ENCODE results near the gene VPS36. TPM values are rescaled to one million over a fixed set of nuclear protein-coding genes. Genes with fewer than 3 reads are reported as not detected.

The VPS36 gene
- total and polyA plus RNA-seq, 2 of the 13 experiments (the other 11 are each of a cell fraction or from before 2014, with no cell fraction given): 17.2 to 22.4 TPM

DNA sequence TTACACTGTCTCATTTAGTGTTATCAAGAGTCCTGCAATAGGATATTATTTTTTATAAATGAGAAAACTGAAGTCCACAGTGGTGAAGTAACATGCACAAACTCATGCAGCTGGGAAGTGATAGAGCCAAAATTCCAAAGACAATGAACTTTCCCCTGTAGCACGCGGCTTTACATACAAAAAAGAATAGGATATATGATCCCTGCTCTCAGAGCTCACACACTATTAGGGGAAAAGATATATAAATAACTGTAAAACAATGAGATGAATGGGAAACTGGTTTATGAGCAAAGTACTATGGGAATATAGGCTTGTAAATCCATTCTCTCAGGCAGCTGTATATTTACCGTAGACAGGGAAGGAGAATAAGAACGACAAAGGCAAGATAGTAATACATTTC is 84.1 kb downstream of the VPS36 start:
- Histone ChIP-seq H3K27me3 (ENCODE audit: control insufficient read depth in 1 of 2, insufficient read depth in 2 of 2, low read length in 2 of 2) (peaks cover 0 to 6% of the 10 kb centered on the region in 2 experiments; a peak in 2 of 5 replicates), H2AFZ (ENCODE audit: low read length) (no peak overlapping the region), H3K27ac (ENCODE audit: extremely low read length, insufficient read depth, low read length) (no peak overlapping the region), H3K9ac (ENCODE audit: insufficient read depth, low read depth, low read length) (no peak overlapping the region), H3K9me3 (ENCODE audit: low read length) (no peaks in the 10 kb centered on the region), H3K36me3 (replicated peaks in 1 of 2; ENCODE audit: control insufficient read depth in 1 of 2, insufficient read depth in 2 of 2, low read length in 2 of 2) (no peaks in the 10 kb centered on the region), H3K4me3 (replicated peaks in 1 of 3; ENCODE audit: insufficient read depth in 1 of 3, low read depth in 2 of 3, low read length in 3 of 3) (no peak overlapping the region), H3K79me2 (ENCODE audit: insufficient read depth, low read length) (no peaks in the 10 kb centered on the region), H3K4me2 (ENCODE audit: low read depth, low read length) (no peak overlapping the region), H3K4me1 (ENCODE audit: insufficient read depth, low read length) (no peaks in the 10 kb centered on the region), H4K20me1 (ENCODE audit: insufficient read depth, low read length) (no peaks in the 10 kb centered on the region)
- TF ChIP-seq, protein P1, sequence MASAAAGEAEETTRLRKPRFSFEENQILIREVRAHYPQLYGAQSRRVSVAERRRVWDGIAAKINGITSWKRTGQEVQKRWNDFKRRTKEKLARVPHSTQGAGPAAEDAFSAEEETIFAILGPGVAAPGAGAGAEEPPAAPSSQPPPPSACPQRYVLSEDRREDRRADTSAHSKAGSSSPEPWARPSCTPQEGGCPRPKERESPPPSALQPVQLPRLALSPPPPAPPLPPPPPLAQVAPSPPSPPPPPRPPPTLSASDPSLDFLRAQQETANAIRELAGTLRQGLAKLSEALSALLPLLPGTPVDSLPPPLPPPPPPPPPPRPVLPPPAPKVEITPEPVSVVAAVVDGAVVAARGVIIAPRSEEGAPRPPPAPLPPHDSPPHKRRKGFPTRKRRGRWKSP (CRISPR knock-in tag; IDR thresholded peaks at IDR 0.05): no peak
- TF ChIP-seq ZNF629 (CRISPR knock-in tag; conservative IDR thresholded peaks at IDR 0.05) (no peak), ZNF570 (CRISPR knock-in tag; IDR thresholded peaks at IDR 0.05; ENCODE audit: borderline replicate concordance) (no peak), ELF3 (CRISPR knock-in tag; IDR thresholded peaks at IDR 0.05) (no peak), ZNF33B (CRISPR knock-in tag; IDR thresholded peaks at IDR 0.05) (no peak), RBM39 (IDR thresholded peaks at IDR 0.05; ENCODE audit: low read depth, low read length, poor library complexity, severe bottlenecking) (no peak), CCDC6 (CRISPR knock-in tag; IDR thresholded peaks at IDR 0.05) (no peak), ZNF101 (CRISPR knock-in tag; IDR thresholded peaks at IDR 0.05; ENCODE audit: borderline replicate concordance, low read depth) (no peak)
- TF ChIP-seq, protein P2, sequence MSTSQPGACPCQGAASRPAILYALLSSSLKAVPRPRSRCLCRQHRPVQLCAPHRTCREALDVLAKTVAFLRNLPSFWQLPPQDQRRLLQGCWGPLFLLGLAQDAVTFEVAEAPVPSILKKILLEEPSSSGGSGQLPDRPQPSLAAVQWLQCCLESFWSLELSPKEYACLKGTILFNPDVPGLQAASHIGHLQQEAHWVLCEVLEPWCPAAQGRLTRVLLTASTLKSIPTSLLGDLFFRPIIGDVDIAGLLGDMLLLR (CRISPR knock-in tag; IDR thresholded peaks at IDR 0.05): no peak
- TF ChIP-seq, protein P3, sequence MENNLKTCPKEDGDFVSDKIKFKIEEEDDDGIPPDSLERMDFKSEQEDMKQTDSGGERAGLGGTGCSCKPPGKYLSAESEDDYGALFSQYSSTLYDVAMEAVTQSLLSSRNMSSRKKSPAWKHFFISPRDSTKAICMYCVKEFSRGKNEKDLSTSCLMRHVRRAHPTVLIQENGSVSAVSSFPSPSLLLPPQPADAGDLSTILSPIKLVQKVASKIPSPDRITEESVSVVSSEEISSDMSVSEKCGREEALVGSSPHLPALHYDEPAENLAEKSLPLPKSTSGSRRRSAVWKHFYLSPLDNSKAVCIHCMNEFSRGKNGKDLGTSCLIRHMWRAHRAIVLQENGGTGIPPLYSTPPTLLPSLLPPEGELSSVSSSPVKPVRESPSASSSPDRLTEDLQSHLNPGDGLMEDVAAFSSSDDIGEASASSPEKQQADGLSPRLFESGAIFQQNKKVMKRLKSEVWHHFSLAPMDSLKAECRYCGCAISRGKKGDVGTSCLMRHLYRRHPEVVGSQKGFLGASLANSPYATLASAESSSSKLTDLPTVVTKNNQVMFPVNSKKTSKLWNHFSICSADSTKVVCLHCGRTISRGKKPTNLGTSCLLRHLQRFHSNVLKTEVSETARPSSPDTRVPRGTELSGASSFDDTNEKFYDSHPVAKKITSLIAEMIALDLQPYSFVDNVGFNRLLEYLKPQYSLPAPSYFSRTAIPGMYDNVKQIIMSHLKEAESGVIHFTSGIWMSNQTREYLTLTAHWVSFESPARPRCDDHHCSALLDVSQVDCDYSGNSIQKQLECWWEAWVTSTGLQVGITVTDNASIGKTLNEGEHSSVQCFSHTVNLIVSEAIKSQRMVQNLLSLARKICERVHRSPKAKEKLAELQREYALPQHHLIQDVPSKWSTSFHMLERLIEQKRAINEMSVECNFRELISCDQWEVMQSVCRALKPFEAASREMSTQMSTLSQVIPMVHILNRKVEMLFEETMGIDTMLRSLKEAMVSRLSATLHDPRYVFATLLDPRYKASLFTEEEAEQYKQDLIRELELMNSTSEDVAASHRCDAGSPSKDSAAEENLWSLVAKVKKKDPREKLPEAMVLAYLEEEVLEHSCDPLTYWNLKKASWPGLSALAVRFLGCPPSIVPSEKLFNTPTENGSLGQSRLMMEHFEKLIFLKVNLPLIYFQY (CRISPR knock-in tag; IDR thresholded peaks at IDR 0.05; ENCODE audit: borderline replicate concordance): no peak
- TF ChIP-seq, protein P4, sequence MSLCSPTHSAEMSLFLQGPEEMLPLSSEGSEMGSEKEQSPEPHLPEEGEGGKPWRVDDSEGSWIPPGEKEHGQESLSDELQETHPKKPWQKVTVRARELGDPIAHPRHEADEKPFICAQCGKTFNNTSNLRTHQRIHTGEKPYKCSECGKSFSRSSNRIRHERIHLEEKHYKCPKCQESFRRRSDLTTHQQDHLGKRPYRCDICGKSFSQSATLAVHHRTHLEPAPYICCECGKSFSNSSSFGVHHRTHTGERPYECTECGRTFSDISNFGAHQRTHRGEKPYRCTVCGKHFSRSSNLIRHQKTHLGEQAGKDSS (CRISPR knock-in tag; IDR thresholded peaks at IDR 0.05; ENCODE audit: borderline replicate concordance, low read depth): no peak
- TF ChIP-seq, protein P5, sequence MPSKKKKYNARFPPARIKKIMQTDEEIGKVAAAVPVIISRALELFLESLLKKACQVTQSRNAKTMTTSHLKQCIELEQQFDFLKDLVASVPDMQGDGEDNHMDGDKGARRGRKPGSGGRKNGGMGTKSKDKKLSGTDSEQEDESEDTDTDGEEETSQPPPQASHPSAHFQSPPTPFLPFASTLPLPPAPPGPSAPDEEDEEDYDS (CRISPR knock-in tag; IDR thresholded peaks at IDR 0.05): no peak
- TF ChIP-seq, protein P6, sequence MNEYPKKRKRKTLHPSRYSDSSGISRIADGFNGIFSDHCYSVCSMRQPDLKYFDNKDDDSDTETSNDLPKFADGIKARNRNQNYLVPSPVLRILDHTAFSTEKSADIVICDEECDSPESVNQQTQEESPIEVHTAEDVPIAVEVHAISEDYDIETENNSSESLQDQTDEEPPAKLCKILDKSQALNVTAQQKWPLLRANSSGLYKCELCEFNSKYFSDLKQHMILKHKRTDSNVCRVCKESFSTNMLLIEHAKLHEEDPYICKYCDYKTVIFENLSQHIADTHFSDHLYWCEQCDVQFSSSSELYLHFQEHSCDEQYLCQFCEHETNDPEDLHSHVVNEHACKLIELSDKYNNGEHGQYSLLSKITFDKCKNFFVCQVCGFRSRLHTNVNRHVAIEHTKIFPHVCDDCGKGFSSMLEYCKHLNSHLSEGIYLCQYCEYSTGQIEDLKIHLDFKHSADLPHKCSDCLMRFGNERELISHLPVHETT (CRISPR knock-in tag; conservative IDR thresholded peaks at IDR 0.05): no peak
- POLR2A ChIA-PET: no interaction called here
- DNase-seq (ENCODE audit: low spot score) (no peak), ATAC-seq (no peak), FAIRE-seq (no peak)
- in situ Hi-C loops (cut with HindIII; ENCODE audit: extremely low pct_ligation_motif_present, low pct_unique_long_range_greater_than_20kb) (no loop called here), intact Hi-C loops (cut with micrococcal nuclease; ENCODE audit: unreplicated experiment) (no loop called here)
- CTCF ChIA-PET (ENCODE audit: low intra/inter-chr PET ratio, low total read pairs): no interaction called here
- BruUV-seq (replicated peaks): no TSS peak
- WGBS (ENCODE audit: low lambda C conversion rate): 21% methylated on average over 4 of the region's 4 CpGs

Measured in HepG2 (cell line).